GM18505 (cell line): ENCODE results near the gene KRTAP4-1.
"Not testable (repeated sequence)": the region's sequence is repeated elsewhere in the genome, so short reads cannot be mapped to it uniquely, and the experiment has no call there.

Experiments
- ATAC-seq: cut with Tn5 transposase; IDR thresholded peaks from one replicate; pipeline ENCODE4 v1.9.1; 2021; ENCODE audit not compliant: unreplicated experiment
- POLR2A ChIP-seq: IDR thresholded peaks from 4 replicates; pipeline ENCODE4 v1.6.1; 2011; ENCODE audit warnings: borderline replicate concordance; ENCODE audit not compliant: insufficient read depth, insufficient read length; ENCODE audit errors: extremely low read depth

Gene KRTAP4-1

DNA sequence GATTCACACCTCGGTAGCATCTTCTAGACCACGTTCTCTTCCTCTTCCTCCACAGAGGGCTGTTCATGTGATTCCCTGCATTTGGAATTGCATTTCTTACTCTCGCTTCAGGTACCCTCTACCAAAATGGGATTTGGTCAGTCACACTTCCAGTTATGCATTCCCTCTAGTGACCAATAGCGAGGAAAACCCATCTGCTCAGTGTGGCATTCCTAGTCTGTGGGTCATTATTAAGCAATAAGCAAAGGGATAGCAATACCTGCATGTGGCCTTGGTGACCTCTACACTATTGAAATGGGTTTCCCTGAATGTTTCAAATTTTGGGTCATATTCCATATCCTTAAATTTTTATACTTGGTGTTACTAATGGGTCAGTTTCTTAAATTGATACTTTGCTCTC lies 34.7 kb downstream of the KRTAP4-1 start:
- no peak for ATAC-seq
- no peak for TF ChIP-seq POLR2A

DNA sequence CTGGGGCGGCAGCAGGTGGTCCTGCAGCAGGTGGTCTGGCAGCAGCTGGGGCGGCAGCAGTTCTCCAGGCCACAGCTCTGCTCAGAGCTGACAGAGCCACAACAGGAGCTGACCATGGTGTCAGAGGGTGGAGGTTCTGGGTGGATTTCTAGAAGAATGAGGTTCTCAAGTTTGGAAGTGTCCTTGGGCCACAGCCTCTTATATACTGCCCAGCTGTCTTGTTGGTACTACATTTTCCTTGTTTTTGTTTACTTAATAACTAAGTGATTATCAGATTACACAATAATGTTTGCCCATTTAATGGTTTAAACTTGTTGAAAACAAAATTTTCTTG lies 35.1 kb downstream of the KRTAP4-1 start, which contains the start of gene KRTAP4-5:
Gene KRTAP4-5, minus strand, starts transcription at position 174 of the 334 bp plus-strand sequence. Its CDS starts 58 bp downstream, at position 116.
- no peak for ATAC-seq
- no peak for TF ChIP-seq POLR2A

DNA sequence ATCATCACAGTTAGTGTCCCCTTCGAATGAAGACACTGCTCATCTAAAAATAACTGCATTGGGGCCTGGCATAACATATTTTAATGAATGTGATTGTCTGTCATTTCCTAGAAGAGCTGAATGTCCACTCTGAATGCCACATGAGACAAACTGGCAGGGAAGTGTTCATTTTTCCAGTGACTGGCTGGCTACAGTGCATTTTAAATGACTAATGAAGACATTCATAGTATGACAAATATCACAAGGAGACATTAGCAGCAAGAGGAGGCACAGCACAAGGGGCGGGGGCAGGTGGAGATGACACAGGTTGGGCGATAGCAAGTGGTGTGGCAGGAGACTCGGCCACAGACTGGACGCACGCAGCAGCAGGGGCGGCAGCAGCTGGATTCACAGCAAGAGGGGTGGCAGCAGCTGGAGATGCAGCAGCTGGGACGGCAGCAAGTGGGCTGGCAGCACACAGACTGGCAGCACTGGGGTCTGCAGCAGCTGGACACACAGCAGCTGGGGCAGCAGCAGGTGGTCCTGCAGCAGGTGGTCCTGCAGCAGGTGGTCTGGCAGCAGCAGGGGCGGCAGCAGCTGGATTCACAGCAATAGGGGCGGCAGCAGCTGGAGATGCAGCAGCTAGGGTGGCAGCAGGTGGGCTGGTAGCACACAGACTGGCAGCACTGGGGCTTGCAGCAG lies 35.6 kb downstream of the KRTAP4-1 start:
- ATAC-seq: not testable (repeated sequence)

DNA sequence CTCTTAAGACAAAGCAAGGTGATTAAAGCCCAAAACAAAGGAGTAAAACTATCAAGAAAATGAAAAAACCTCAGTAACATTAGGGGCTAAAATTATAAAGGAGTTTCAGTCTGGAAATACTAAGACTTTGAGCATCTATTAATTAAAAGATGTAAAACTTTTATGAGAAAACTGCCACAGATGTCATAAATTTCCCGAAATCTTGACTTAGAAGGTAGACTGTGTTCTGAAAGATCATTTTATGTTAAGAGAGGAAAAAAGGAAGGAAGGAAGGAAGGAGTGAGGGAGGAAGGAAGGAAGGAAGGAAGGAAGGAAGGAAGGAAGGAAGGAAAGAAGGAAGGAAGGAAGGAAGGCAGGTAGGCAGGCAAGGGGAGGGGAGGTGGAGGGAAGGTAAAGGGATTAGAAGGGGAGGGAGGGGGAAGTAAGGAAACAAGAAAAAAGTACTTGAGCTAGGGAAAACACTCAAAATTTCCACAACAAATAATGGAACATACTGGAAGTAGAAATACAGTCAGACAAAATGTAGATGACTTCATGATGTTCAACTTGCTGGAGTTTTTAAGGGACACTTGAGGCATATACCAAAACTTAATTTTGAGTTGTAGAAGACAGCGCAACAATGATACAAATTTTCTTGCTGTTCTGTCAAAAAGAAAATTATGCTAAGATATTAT lies 37.0 kb downstream of the KRTAP4-1 start:
- TF ChIP-seq POLR2A: no peak
- no peak for ATAC-seq

DNA sequence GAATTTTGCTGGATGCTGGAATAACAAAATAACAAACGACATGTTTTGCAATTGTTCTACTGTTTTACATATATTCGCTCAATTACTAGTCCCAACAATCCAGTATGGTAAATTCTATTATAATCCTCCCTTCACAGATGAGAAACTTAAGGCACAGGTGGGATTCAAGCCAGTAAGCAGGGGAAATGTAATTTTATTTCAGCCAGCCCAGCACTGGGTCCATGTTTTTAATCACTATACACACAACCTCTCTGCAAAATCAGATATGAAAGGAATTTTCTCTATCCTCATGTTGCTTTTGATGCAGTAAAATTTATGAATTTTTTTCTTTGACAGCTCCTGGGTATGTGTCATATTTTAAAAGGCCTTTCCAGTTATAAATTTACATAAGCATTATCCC lies 39.5 kb downstream of the KRTAP4-1 start:
- ATAC-seq: no peak

DNA sequence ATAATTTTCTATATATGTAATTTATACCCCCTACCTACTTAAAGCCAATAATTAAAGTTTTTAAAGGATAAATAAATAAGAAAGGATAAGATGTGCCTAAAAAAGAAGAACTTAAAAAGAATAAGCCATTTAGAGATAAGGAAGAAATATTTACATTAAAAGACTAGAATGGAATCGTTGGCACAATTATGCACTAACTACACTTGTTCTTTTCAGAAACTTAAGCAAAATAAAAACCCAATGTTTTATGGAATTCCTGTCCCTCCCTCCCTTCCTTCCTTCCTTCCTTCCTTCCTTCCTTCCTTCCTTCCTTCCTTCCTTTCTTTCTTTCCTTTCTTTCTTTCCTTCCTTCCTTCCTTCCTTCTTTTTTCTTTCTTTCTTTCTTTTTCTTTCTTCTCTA lies 39.9 kb downstream of the KRTAP4-1 start:
- TF ChIP-seq POLR2A: no peak
- ATAC-seq: no peak

More for the DNA sequence above, 39.5 kb downstream of the KRTAP4-1 start:
- no peak for TF ChIP-seq POLR2A

DNA sequence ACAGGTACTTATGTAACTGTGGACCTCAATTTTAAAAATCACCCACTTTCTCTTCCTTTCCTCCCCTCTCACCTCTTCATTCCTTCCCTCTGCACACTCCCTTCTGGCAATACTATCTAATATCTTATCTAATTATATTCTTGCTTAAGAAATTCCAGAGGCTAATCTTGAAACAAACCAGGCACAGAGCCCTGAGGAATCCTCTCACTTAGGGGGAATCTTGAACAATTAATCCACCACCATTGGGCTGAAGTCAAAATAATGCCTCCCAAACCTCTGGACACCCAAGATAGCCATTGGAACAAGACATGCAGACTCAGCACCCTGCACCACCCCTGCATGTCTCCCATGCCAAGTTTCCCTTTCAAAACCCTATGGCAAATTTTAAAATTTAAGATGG lies 43.4 kb downstream of the KRTAP4-1 start:
- TF ChIP-seq POLR2A: no peak
- no peak for ATAC-seq

DNA sequence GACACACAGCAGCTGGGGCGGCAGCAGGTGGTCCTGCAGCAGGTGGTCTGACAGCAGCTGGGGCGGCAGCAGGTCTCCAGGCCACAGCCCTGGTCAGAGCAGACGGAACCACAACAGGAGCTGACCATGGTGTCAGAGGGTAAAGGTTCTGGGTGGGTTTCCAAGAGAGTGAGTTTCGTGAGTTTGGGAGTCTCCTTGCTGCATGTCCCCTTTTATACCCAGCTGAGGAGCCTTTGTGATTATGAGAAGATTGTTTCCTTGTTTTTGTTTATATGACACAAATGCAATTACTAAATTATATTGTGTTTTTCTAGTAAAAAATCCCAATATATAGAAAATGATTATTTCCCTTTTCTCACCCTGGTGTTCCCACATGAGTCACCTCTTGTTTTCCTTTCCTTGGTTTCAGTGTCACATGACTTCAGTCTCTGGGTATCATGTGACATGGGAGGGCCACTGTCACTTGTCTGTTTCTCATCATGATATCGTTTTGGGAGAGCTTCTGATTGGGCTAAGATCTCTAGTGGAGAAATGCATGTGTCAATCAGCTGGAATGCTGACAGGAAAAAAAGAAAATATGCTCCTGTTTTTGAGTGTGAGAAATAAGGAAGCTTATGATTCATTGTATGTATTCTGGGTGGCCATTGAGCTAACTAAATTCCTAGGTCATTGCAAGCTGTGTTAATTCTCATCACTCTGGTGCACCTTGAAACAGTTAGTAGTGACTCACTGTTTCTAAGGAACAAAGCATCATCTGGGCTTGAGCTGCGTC lies 44.2 kb downstream of the KRTAP4-1 start, which contains the start of gene KRTAP4-6:
Gene KRTAP4-6, minus strand, starts transcription at position 185 of the 772 bp plus-strand sequence. Its CDS starts 57 bp downstream, at position 128.
- TF ChIP-seq POLR2A: no peak
- ATAC-seq: no peak

DNA sequence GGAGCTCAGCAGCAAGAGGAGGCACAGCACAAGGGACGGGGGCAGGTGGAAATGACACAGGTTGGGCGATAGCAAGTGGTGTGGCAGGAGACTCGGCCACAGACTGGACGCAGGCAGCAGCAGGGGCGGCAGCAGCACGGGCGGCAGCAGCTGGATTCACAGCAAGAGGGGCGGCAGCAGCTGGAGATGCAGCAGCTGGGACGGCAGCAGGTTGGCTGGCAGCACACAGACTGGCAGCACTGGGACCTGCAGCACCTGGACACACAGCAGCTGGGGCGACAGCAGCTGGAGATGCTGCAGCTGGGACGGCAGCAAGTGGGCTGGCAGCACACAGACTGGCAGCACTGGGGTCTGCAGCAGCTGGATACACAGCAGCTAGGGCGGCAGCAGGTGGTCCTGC lies 44.8 kb downstream of the KRTAP4-1 start:
- not testable (repeated sequence) for ATAC-seq
